NCI-H146 treated with DMSO at 0.1 percent for 48 hours (cell line): ENCODE measurements around the gene HSP90B1.

Experiments used
- DNase-seq: peaks from one replicate; lab custom pipeline; 2025; ENCODE audit not compliant: unreplicated experiment; lab: John Stamatoyannopoulos, UW

Gene HSP90B1

DNA sequence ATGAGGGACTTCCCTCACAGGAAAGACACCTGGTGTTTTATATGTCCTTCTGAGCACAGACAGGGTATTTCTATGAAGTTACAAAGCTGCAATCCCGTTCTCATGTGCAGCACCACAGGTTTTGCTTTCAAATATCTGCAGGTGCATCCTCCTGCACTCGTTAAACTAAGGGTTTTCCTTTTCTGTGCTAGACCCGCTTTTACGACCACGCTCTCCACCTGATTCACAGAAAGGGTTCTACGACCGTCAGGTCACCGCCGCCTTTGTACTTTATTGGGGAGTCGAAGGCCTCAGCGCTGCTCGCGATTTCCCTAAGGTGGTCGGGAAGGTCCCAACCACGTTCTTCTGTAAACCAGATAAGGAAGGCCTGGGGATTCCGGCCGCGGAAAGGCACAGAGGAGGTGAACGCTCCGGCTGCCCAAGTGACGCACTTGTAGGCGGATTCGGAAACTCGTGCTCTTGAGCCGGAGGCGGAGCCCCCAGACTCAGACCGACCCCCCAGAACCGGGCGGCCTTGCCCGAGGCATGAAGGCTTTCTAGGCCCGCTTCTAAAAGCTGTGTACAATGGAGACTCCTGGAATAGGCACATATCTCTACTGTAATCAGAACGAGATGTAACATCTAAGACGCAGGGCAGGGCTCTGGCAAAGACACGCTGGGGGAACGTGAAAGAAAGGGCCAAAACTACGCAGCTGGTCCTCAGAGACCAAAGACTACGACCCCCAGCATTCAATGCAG, 995 bp upstream of the HSP90B1 start:
- peak; percentile 95 for DNase-seq

DNA sequence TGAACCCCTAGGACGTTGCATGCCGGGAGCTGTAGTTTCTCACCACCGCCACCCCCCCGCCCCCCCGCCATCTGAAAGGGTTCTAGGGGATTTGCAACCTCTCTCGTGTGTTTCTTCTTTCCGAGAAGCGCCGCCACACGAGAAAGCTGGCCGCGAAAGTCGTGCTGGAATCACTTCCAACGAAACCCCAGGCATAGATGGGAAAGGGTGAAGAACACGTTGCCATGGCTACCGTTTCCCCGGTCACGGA, 501 bp upstream of the HSP90B1 start:
- DNase-seq, result no peak

DNA sequence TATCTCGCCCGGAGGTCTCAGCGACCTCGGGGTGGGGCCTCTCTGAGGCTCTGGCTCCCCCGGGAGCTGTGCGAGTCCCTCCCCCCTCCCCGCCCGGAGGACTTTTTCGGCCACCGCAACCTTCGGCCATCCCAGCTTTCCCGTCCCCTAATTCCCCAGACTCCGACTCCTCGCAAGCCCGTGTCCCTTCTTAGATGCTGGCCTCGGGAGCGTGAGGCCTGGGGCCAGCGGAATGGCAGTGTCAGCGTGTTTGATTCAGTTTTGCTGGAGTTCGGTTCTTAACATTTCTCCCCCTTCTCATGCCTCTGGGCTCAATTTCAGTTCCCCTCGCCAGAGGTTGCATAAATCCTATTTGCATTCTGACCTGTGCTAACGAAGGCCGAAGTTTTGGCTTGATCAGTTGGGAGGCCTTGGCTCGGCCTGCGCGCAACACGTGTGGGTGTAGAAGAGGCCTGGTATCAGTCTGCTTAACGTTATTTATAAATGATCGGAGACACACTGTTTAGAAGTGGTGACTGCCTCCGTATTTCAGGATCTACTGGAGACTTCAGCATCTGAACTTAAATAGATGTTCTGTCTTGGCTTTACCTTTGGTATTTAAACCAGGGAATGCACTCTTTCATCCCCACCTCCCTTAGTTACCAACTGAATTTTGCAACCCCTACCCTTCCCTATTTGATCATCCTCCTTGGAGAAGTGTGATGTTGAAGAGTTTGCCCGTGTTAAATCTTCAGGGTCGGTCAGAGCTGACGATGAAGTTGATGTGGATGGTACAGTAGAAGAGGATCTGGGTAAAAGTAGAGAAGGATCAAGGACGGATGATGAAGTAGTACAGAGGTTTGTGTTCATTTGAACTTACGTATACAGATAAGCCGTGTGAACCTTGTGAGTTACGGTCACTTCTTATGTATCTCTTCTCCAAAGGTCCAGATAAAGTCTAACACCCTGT, 851 bp downstream of the HSP90B1 start:
- DNase-seq, result no peak

DNA sequence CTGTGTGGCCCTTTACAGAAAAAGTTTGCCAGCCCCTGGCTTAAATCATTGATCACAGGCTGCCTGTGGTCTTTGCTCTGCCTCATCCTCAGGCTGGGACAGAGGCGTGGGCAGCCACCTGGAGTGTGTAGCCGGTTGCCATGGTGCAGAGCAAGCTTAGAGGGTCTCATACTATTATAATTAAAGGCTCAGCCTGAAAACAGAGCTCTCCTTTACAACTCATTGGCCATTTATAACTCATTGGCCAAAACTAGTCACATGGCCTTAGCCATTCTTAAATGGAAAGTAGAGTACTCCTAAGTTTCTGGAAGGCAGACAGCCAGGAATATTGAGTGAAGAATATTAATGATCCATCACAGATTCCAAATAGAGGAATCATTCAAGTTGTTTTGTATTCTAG, 3.0 kb downstream of the HSP90B1 start:
- no peak for DNase-seq

DNA sequence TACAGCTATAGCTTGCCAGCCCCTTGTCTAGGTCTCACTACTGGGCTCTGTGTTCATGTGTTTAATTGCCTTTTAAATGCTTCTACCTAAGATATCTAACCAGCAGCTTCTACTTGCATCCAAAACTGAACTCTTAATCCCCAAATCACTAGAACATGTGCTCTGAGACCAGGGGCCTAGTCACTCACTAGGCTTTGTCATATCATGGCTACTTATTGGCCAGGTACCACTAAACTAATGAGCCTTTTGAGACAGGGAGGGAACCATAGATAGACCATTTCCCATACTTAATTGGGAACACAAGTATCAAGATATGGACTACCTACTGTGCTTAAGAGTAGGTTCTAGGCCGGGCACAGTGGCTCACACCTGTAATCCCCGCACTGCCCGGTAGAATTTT, 6.5 kb downstream of the HSP90B1 start:
- no peak for DNase-seq

DNA sequence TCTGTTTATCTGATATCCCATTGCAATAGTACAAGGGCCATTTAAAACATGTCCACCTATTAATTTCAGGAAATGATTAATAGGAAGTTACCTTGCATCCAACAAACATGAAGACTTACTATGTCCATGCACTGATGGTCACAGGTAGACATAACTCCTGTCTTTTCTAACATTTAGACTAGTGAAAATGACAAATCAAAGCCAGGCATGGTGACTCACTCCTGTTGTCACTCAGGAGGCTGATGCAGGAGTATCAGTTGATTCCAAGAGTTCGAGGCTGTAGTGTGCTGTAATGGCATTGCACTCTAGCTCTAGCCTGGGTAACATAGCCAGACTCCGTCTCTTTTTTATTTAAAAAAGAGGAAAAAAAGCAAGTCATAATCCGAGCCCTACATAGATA, 14.8 kb downstream of the HSP90B1 start:
- no peak for DNase-seq

- no peak for DNase-seq
Measured at GRCh38 chr12:103947871-103948555, 17.8 kb downstream of the HSP90B1 start.

- DNase-seq, result no peak
Measured at GRCh38 chr12:103948746-103949406, 18.7 kb downstream of the HSP90B1 start.

GRCh38 chr12:103952497-103952896, 22.3 kb downstream of the HSP90B1 start:
- no peak for DNase-seq

DNA sequence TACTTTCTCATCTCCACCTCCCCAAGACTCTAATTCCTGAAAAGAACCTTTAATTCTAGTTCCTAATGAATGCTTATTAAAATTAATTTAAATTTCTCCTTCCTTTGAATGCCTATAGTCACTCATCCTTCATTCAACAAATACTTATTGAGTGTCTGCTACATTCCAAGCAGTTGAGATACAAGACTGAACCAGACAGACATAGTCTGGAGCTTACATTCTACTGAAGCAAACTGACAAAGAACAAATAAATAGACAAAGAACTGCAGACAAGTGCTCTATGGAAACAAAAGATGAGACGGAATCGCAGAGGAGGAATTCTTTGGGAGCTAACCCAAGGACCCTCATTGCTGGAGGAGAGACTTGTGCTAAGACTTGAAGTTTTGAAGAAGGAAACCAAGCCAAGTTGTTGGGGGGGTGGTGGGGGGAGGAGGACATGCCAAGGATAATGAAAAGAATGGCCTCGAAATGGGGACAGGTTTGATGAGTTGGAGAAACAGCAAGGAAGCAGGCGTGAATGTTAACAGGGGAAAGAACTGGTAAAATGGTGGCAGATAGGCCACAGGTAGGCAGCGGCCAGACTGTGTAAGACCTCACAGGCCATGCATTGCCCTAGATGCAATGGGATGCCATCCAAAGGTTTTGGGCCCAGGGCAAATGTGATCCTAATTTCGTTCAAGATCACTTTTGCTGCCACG, 25.8 kb downstream of the HSP90B1 start:
- DNase-seq, result no peak

DNA sequence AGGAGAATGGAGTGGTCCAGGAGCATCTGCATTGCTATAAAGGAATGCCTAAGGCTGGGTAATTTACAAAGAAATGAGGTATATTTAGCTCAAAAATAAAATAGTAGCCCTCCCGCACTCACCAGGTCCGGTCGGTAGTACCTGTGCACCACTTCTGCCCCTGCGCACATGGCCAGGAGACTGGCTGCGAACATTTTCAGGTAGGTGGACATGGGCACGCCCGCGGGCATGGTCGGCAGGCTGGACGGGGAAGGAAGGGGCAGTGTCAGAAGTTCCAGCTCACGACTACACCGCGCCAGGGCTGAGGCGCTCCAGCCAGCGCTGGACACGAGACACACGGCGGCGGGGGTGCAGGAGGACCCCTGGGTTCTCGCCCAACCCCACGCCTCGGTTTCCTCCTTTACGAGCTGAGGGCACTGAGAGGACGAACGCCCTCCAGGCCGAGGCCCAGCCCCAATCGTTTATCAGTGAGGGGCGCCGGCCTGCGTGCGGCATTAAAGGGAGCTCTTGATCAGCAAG, 26.4 kb downstream of the HSP90B1 start:
- no peak for DNase-seq

- DNase-seq, result no peak
Measured at GRCh38 chr12:103957865-103958388, 27.7 kb downstream of the HSP90B1 start.

GRCh38 chr12:103958621-103959020, 28.4 kb downstream of the HSP90B1 start:
- DNase-seq, result no peak

DNA sequence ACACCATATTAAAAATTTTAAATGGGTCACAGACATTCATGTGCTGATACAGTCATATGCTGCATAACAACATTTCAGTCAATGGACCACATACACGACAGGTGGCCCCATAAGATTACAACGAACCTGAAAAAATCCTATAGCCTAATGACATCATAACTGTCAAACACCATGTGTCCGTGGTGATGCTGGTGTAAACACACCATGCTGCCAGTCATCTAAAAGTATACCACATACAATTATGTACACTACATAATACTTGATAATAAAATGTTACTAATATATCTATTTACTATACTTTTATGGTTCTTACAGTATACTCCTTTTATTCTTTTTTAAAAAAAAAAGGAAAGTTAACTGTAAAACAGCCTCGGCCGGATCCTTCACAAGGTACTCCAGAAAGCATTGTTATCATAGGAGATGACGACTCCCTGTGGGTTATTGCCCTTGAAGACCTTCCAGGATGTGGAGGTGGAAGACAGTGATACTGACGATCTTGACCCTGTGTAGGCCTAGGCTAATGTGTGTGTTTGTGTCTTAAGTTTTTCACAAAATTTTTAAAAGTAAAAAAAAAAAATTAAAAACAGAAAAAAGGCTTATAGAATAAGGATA, 30.5 kb downstream of the HSP90B1 start:
- no peak for DNase-seq

DNA sequence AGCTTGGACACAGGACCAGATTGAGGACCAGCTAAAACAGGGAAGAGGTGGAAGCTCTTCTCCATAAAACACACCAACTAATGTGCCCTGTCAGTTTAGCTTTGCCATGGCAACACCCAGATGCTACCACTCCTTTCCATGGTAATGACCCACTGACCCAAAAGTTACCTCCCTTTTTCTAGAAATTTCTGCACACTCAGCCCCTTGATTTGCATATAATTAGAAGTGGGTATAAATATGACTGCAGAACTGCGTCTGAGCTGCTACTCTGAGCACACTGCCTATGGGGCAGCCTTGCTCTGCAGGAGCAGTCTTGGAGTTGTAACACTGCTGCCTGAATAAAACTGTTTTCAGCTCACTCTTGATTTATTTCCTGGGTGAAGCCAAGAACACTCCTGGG, 32.3 kb downstream of the HSP90B1 start:
- no peak for DNase-seq

GRCh38 chr12:103964805-103965204, 34.6 kb downstream of the HSP90B1 start:
- no peak for DNase-seq

DNA sequence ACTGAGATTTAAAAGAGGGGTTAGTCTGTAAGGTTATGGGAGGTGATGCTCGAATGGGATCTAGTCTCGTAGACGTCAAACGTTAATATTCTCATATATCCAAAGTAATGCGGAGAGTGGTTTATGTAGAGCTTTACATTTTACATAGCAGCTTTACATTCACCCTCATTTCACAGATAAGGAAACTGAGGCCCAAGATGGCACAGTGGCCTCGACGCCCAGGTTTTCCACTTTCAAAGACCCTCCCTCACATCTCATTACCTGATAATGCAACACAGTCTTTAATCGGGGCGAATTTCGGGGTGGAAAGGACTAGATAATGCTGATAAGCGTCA, 35.0 kb downstream of the HSP90B1 start:
- DNase-seq, result no peak

DNA sequence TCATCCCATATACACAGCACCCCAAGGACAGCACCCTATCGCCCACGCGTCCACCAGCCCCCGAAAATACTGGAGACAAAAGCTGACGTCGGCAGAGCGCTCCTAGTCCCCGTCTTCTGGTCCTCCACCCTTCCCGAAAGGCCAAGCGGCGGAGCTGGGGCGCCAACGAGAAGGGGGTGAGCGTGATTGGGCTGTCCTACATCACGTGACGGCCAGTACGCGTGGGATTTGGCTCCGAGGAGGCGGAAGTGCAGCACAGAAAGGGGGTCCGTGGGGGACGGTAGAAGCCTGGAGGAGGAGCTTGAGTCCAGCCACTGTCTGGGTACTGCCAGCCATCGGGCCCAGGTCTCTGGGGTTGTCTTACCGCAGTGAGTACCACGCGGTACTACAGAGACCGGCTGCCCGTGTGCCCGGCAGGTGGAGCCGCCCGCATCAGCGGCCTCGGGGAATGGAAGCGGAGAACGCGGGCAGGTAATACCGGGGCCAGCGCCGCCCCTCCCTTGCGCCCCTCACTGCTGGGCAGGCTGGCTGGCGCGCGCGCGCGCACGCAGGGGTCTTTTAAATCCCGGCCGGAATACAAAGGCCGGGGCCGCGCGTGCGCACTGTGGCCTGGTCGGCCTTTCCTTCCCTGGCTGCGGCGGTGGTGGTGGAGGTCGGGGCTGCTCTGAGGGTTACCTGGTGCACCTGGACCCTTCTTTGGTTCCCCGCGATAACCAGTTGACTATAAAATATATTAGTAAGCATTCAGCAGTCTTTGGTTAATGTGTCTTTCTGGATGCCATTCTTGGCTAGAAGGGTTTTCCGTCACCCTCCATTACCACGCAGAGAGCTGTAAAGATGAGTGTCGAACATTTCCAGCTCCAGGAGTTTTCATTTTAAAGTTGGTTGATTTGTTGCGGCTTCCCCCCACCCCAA, 35.6 kb downstream of the HSP90B1 start, which contains the start of gene TDG:
TSS of gene TDG (plus strand) at position 283 of the 915 bp plus-strand sequence. CDS start at position 449, 166 bp downstream.
- DNase-seq, result peak; percentile 96

GRCh38 chr12:103966736-103967135, 36.5 kb downstream of the HSP90B1 start:
- DNase-seq, result no peak
